ENCODE data around the gene CBLIF. TPM values are rescaled to one million over a fixed set of nuclear protein-coding genes. Genes with fewer than 3 reads are reported as not detected.
"Not testable (repeated sequence)": the region's sequence is repeated elsewhere in the genome, so short reads cannot be mapped to it uniquely, and the experiment has no call there.

The CBLIF gene
- polyA plus RNA-seq, 3 donors = 0.27 to 0.35 TPM; not detected in 1

DNA sequence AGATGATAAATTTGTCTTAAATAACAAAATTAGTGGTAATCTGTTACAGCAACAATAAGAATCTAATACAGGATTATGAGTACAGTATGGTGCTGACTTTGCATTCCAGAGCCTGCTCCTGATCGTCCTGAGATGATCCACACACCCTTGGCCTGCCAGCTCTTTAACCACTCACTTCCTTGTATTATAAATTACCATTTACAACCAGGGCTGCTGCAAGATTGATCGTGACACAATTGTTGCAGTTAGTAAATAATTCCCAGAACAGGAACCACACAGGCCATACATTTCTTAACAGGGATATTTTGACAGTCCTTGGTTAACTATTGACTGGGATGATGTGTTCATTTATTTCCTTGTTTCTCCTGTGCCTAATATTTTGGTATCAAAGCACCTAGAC, 3.8 kb upstream of the CBLIF start:
- DNase-seq = peak; percentile 10

DNA sequence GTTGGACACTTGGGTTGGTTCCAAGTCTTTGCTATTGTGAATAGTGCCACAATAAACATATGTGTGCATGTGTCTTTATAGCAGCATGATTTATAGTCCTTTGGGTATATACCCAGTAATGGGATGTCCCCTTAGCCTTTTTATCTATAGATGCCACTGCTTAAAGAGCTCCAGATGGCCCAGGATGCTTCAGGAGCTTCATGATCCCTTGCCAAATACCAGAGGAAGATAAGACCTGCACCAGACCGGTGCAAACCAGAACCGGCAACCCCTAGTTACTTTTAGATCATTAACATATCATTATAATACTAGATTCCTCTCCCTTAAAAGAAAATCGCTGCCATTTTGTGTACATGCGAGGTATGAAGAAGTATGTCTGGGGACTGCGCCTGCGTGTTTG, 3.1 kb upstream of the CBLIF start:
- not testable (repeated sequence) for DNase-seq

GRCh38 chr11:59847626-59848025, 2.3 kb upstream of the CBLIF start:
- no peak for DNase-seq

DNA sequence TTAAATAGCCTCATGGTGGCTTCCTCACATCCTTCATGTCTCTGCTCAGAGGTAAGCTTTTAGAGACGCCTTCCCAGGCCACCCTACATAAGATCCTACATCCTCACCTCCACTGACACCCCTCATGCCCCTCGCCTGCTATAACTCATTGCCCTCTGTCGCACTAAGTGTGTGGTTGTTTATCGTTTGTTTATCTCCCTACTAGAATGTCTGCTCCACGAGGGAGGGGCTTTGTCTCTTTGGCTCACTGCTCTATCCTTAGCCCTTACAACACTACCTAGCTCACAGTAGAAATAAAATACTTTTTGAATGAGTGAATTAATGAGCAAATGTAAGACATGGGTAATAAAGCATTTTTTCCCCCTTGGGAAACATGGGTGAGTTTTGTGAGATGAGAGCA, 1.3 kb upstream of the CBLIF start:
- no peak for DNase-seq

- no peak for DNase-seq
Observed at GRCh38 chr11:59842316-59842715, 3.0 kb downstream of the CBLIF start.

- no peak for DNase-seq
Observed at GRCh38 chr11:59841514-59841913, 3.8 kb downstream of the CBLIF start.

DNA sequence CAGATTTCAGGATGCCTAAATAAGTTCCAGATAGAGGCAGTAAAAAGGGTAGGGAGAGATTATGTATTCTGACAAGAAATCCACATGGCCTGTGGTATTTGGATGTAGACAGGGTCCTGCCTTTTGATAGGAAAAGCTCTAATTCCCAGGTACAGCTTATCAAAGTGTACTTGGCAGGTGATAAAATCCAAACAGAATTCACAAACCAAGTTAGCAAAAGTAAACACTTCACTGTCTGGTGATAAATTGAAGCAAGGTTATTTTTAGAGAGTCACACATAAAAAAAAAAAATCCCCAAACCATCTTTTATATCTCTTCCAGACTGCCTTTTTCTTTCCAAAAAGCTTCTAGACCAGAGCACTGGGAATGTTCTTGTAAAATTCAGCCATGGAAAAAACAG, 5.7 kb downstream of the CBLIF start:
- DNase-seq = no peak

DNA sequence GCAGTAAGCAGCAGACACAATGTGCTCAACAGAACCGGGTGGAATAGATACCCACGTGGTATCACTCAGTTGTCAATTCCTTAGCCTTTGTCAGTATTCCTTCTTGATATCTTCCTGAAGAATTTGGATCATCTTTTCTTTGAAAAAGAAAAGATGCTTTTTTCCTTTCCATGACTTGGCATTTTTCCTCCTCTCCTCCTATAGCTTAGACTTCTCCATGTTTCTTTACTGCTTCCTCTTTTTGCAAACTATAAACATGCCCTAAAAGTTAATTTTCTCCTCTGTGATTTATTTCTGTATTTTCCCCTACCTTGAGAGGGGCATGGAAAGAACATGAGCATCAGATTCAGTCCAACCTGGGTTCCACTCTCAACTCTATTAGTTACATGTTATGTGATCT, 11.7 kb downstream of the CBLIF start:
- DNase-seq = no peak

GRCh38 chr11:59829358-59829757, 15.9 kb downstream of the CBLIF start:
- DNase-seq = no peak

DNA sequence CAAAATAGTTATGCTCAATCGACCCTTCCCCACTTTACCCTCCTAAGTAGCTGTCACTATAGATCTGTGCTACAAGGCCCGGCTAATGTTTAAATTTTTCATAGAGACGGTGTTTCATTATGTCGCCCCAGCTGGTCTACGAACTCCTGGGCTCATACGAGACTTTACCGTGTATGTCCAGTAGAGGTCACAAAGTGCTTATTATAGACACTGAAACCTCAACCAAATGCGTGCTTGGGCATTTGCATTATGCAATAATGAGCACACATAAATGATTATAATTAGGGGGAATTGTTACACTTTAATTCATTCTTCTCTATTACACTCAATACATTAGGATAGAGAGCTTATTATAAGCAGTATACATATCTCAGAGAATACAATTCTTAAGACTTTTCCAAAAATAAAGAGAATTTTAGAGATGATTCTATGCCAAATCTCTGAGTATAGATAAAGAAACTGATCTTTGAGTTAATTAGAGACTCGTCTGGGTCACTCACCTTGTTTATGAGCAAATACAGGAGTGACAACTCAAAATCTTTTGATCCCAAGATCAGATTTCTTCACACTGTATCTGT, 22.2 kb downstream of the CBLIF start:
- DNase-seq = peak; percentile 20

GRCh38 chr11:59818572-59818971, 26.7 kb downstream of the CBLIF start:
- no peak for DNase-seq

GRCh38 chr11:59816434-59816833, 28.9 kb downstream of the CBLIF start:
- not testable (repeated sequence) for DNase-seq

GRCh38 chr11:59815754-59816153, 29.5 kb downstream of the CBLIF start:
- DNase-seq = no peak

- DNase-seq = no peak
Observed at GRCh38 chr11:59814021-59814420, 31.3 kb downstream of the CBLIF start.

GRCh38 chr11:59813364-59813763, 31.9 kb downstream of the CBLIF start:
- no peak for DNase-seq

DNA sequence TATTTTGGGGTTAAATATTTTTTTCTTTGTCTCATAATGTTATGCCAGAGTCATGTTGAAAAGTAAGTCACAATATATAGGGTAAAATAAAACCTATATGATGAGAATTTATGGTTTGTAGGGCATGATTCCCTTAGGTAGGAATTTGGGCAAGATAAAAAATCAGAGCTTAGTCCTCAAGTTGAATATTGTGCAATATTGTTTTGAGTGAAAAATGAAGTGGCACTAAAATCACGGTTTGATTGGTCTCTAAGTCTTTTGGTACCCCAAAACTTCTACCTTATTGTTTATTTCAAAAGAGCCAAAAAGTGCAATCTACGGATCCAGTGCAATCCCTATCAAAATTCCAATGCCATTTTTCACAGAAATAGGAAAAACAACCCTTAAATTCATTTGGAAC, 33.1 kb downstream of the CBLIF start:
- no peak for DNase-seq

DNA sequence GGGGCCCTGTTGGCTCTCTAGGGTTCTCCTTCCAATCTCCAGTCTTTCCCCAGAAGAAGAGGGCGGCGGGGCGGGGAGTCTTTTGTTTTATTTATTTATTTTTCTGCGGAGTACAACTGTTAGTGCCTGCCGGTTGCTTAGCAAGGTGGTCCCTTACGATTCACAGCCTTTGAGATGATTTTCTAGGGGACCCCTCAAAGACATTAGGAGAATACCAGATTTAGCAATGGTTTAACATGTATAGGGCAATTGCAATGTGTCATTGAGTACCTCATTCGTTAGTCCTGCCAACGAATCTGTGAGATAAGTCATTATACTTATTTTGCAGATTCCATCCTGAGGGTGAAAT, 34.4 kb downstream of the CBLIF start:
- no peak for DNase-seq

DNA sequence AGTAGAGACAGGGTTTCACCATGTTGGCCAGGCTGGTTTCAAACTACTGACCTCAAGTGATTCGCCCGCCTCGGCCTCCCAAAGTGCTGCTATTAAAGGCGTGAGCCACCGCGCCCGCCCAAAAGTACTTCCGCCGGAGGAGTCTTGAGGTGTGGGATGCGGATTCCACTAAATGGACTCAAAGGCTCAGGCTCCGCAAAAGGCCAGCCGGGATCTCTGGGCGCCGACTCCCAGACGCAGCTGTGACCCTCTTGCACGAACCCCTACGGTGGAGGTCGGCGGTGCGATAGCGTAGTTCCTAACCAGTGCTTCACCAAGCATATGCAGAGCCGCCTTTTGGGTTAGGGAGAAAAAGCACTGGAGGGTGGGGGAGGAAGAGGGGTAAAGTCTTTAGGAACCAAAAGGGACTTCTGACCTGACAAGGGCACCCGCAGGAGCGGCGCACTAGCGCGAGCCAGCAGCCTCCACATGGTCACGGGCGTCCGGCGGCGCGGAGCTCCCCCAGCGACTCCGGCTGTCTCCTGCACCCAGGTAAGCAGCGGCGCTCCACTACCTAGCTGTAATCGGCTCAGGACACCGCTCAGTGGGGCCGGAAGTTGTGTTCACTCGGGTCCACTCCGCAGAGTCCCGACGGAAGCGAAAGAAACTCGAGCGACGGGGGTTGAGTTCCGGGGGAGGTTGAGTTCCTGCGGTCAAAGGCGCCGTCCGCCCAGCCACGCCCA, 34.9 kb downstream of the CBLIF start, which contains the start of gene MRPL16:
Gene MRPL16, minus strand, starts transcription at position 590 of the 722 bp plus-strand sequence. Its CDS starts 120 bp downstream, at position 470.
- DNase-seq = peak; percentile 90

GRCh38 chr11:59807047-59807610, 38.2 kb downstream of the CBLIF start:
- no peak for DNase-seq

GRCh38 chr11:59804061-59804460, 41.2 kb downstream of the CBLIF start:
- DNase-seq = no peak

GRCh38 chr11:59802639-59803176, 42.6 kb downstream of the CBLIF start:
- DNase-seq = peak; percentile 36

DNA sequence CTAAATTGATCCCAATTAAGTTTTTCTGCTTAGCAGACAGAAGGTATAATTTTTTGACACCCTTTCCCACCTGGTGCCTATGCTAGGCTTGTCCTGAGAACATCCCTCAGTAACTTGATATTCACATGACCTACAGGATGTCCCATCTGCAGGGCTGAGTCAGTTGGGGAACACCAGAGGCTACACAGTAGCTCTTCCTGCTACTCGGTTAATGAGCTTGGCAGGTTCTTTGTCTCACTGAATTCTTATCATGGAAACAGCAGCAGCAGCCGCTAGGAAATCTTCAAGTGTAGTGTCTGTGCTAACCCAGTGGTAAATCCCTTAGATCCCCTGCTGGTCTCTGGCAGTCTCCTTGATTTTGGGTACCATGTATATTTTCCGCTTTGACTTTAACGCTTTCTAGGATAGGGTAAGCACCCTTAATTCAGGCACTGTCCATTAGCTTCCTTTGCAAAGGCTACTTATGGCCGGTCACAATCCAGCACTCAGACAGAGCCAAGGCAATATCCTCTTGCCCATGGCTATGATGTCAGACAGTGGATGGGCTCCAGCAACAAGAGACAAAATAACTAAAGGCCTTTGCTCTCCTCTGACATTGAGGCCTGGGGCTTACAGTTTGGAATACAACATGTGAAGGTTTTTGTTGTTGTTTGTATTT, 43.2 kb downstream of the CBLIF start:
- DNase-seq = no peak
